Thyroid gland (tissue), 4 donors: ENCODE results near the gene UBE2Q1. TPM values are rescaled to one million over a fixed set of nuclear protein-coding genes. Genes with fewer than 3 reads are reported as not detected.

Experiments
- DNase-seq, 2 donors: peaks; one replicate each; pipeline ENCODE4 v3.0.0-alpha.2; 2019
- H3K27ac ChIP-seq, 3 donors: fragments of 200-600 bp; sonication (generic); 1 replicate in 2 of 3; 2 replicates in 1 of 3; pipeline ENCODE4 v1.5.1; 2016 to 2019; ENCODE audit warnings: mild to moderate bottlenecking in 1 of 3, moderate library complexity in 1 of 3
- H3K27me3 ChIP-seq: fragments of 200-600 bp; sonication (generic); one replicate; pipeline ENCODE4 v1.5.1; 2019
- H3K36me3 ChIP-seq, 2 donors: fragments of 200-600 bp; sonication (generic); one replicate each; pipeline ENCODE4 v1.5.1; 2016 to 2019
- H3K4me1 ChIP-seq, 2 donors: fragments of 200-600 bp; sonication (generic); one replicate each; pipeline ENCODE4 v1.5.1; 2017 to 2019
- H3K4me3 ChIP-seq, 3 donors: fragments of 200-600 bp; sonication (generic); replicated peaks in 1 of 3; 1 replicate in 2 of 3; 2 replicates in 1 of 3; pipeline ENCODE4 v1.5.1; 2016; ENCODE audit warnings: mild to moderate bottlenecking in 1 of 3
- H3K9me3 ChIP-seq: fragments of 200-600 bp; sonication (generic); one replicate; pipeline ENCODE4 v1.5.1; 2017
- CTCF ChIP-seq, 6 experiments: fragments of 200-600 bp in 3 of 6; fragments of 450-650 bp in 3 of 6; sonication (generic) in 3 of 6; IDR thresholded peaks; one replicate each; pipeline ENCODE4 v1.5.1; 2016 to 2019; ENCODE audit warnings: antibody characterized with exemption in 6 of 6, mild to moderate bottlenecking in 2 of 6, inconsistent platforms in 1 of 6, moderate library complexity in 1 of 6
- POLR2A ChIP-seq, 2 donors: fragments of 450-650 bp; IDR thresholded peaks; one replicate each; pipeline ENCODE4 v1.6.1; 2017; ENCODE audit warnings: antibody characterized with exemption in 2 of 2, mild to moderate bottlenecking in 2 of 2, moderate library complexity in 1 of 2
- WGBS, 2 donors: methylation state at CpG; one replicate each; pipeline ENCODE4 v1.1.5; 2017; 5-methylcytosine and 5-hydroxymethylcytosine counted together
- intact Hi-C: fragments of 100-400 bp; cut with DNase I; formaldehyde crosslinking; loops from one replicate; pipeline ENCODE4 v1.15.1; 2023
- total RNA-seq, 4 donors: library from RNA; depleted of rRNA; stranded (reverse); fragments of >200 nt; gene quantifications; one replicate each; pipeline ENCODE4 v1.2.3, GENCODE V29; 2016

UBE2Q1 gene
- total RNA-seq, 4 donors from 2014 or later = 24.5 to 61.3 (median 28.7) TPM

GRCh38 chr1:154553056-154554030, 5.1 kb downstream of the UBE2Q1 start:
- WGBS, 2 donors = 73 to 82% methylated on average over 11 to 12 of the region's 12 CpGs
- Histone ChIP-seq H3K27me3 (no peaks in the 10 kb centered on the region), H3K4me3 (no peak overlapping the region), H3K27ac (no peak overlapping the region), H3K4me1 (peaks cover 28 to 36% of the 10 kb centered on the region in 2 donors), H3K36me3 (peaks cover 66 to 68% of the 10 kb centered on the region in 2 donors), H3K9me3 (no peaks in the 10 kb centered on the region)
- TF ChIP-seq POLR2A (IDR thresholded peaks at IDR 0.05) (no peak), CTCF (IDR thresholded peaks at IDR 0.05) (no peak)
- no peak for DNase-seq
- intact Hi-C loops = no loop called here

GRCh38 chr1:154552036-154552435, 6.4 kb downstream of the UBE2Q1 start:
- TF ChIP-seq CTCF (IDR thresholded peaks at IDR 0.05) (no peak), POLR2A (IDR thresholded peaks at IDR 0.05) (no peak)
- Histone ChIP-seq H3K27me3 (no peaks in the 10 kb centered on the region), H3K9me3 (no peaks in the 10 kb centered on the region), H3K27ac (peak overlapping the region in 2 of 3 donors; percentile 15 to 38), H3K4me3 (no peak overlapping the region), H3K4me1 (peaks cover 21 to 30% of the 10 kb centered on the region in 2 donors), H3K36me3 (peaks cover 66 to 68% of the 10 kb centered on the region in 2 donors)
- peak; percentile 57 to 62 for DNase-seq
- intact Hi-C loops = no loop called here
- 38 to 48% methylated on average over 6 of the region's 6 CpGs for WGBS, 2 donors

GRCh38 chr1:154551474-154551873, 7.0 kb downstream of the UBE2Q1 start:
- no peaks in the 10 kb centered on the region for H3K9me3 ChIP-seq

GRCh38 chr1:154550657-154551056, 7.8 kb downstream of the UBE2Q1 start:
- intact Hi-C loops = no loop called here

More at GRCh38 chr1:154551474-154551873, 7.0 kb downstream of the UBE2Q1 start:
- Histone ChIP-seq H3K36me3 (peaks cover 66 to 68% of the 10 kb centered on the region in 2 donors), H3K4me1 (peaks cover 15 to 24% of the 10 kb centered on the region in 2 donors), H3K27me3 (no peaks in the 10 kb centered on the region), H3K27ac (peak overlapping the region in 2 of 3 donors; percentile 15 to 38), H3K4me3 (no peak overlapping the region)
- 48% methylated on average over 3 of the region's 4 CpGs; no CpG with 5 or more reads in 1 of the 2 donors for WGBS, 2 donors
- intact Hi-C loops = no loop called here
- no peak for DNase-seq
- TF ChIP-seq POLR2A (IDR thresholded peaks at IDR 0.05) = no peak

GRCh38 chr1:154550070-154550469, 8.4 kb downstream of the UBE2Q1 start:
- WGBS, 2 donors = 75 to 81% methylated on average over 5 of the region's 5 CpGs
- TF ChIP-seq POLR2A (IDR thresholded peaks at IDR 0.05) (no peak), CTCF (IDR thresholded peaks at IDR 0.05) (no peak)
- Histone ChIP-seq H3K9me3 (no peaks in the 10 kb centered on the region), H3K4me1 (peaks cover 8 to 15% of the 10 kb centered on the region in 2 donors), H3K4me3 (no peak overlapping the region), H3K27me3 (no peaks in the 10 kb centered on the region), H3K27ac (no peak overlapping the region), H3K36me3 (peaks cover 60 to 65% of the 10 kb centered on the region in 2 donors)
- intact Hi-C loops = no loop called here
- DNase-seq = no peak

More at GRCh38 chr1:154550657-154551056, 7.8 kb downstream of the UBE2Q1 start:
- TF ChIP-seq CTCF (IDR thresholded peaks at IDR 0.05) = no peak
- TF ChIP-seq POLR2A (IDR thresholded peaks at IDR 0.05) = no peak
- no peak overlapping the region for H3K4me3 ChIP-seq
- no peak for DNase-seq
- H3K9me3 ChIP-seq = no peaks in the 10 kb centered on the region
- no peak overlapping the region for H3K27ac ChIP-seq
- peaks cover 66 to 68% of the 10 kb centered on the region in 2 donors for H3K36me3 ChIP-seq
- H3K27me3 ChIP-seq = no peaks in the 10 kb centered on the region
- H3K4me1 ChIP-seq = peaks cover 8 to 16% of the 10 kb centered on the region in 2 donors
- 67 to 76% methylated on average over 6 of the region's 6 CpGs for WGBS, 2 donors
